ENCODE data around the gene SERPINA4.

- TF ChIP-seq CTCF (IDR thresholded peaks at IDR 0.05) (no peak), POLR2A (IDR thresholded peaks at IDR 0.05; ENCODE audit: low read depth) (no peak), EP300 (IDR thresholded peaks at IDR 0.05) (no peak)
Measured at GRCh38 chr14:94523265-94523664, 38.0 kb upstream of the SERPINA4 start.

Data from esophagus muscularis mucosa (tissue), 4 donors.